Right lobe of liver (tissue), 4 donors: Measurements from ENCODE around the gene TRIM22.

Source experiments
- CTCF ChIP-seq, 4 donors: fragments of 200-600 bp in 3 of 4; fragments of 450-650 bp in 1 of 4; IDR thresholded peaks; one replicate each; pipeline versions ENCODE4 v1.5.1 to v1.8.0; 2016 to 2022; ENCODE audit warnings: antibody characterized with exemption in 4 of 4, mild to moderate bottlenecking in 2 of 4
- POLR2A ChIP-seq: fragments of 450-650 bp; IDR thresholded peaks from one replicate; pipeline ENCODE4 v1.6.1; 2017; ENCODE audit warnings: antibody characterized with exemption, mild to moderate bottlenecking
- donor health status: DM: no; HTN: no; CAD: no.
- donor health status: DM: no; HTN: no; CAD: no.
- donor health status: DM: no; HTN: yes; CAD: no.

- TF ChIP-seq POLR2A (no peak), CTCF (IDR thresholded peaks at IDR 0.05) (no peak)
These were observed 23.7 kb upstream of the TRIM22 start for GRCh38 chr11:5665746-5666401.
